K562 treated with DMSO at 1 percent for 12 hours (cell line): ENCODE measurements around the gene GKAP1. TPM values are rescaled to one million over a fixed set of nuclear protein-coding genes. Genes with fewer than 3 reads are reported as not detected.

Experiments used
- total RNA-seq: library from RNA; unstranded; fragments of 300-600 nt; gene quantifications from 2 replicates; pipeline ENCODE4 v1.2.3, GENCODE V29; 2022; ENCODE audit not compliant: insufficient read depth

GKAP1 gene
- total RNA-seq: 6.0 and 9.4 TPM in 2 replicates

DNA sequence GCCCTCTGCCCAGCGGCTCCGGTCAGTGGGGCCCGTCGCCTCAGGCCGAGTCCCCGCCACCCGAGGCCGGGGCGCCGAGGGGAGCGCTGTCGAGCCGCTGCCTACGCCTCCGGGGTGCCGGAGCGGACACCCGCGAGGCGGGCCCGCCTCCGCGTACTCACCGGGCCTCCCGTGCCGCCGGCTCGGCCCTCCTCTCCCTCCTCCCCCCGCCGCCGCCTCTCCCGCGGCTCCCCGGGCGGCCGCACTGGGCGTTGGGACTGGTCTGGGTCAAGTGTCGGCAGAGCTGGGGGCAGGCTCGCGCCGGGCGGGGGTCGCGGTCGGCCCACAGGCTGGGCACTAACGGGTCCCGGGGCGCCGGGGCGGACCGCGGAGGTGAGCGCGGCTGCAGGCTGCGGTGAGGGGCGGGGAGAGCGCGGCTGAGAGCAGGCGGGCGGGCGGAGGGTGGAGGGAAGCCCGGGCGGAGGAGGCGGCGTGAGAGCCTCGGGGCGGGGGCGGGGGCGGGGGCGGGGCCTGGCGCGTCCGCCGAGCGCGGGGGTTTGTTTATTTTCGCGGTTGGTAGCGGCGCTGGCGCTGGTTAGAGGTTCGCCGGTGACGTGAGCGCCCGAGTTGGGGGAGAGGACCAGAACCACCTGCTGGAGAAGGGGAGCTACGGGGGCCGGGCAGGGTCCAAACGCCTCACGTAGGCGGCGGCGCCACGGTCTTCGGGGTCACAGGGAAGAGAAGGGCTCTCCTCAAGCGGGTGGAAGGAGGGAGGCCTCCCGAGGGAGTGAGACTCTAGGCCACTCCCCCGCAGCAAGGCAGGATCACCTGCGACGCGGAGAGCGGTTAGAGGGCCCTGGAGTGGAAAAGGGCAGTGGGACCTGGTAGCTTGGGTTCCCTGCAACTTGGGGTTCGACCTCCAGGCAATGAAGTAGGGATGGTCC, at the start of gene GKAP1:
GKAP1 (minus strand) TSS at position 414 of the 923 bp plus-strand sequence. CDS start 11,252 bp downstream, outside the sequence.

DNA sequence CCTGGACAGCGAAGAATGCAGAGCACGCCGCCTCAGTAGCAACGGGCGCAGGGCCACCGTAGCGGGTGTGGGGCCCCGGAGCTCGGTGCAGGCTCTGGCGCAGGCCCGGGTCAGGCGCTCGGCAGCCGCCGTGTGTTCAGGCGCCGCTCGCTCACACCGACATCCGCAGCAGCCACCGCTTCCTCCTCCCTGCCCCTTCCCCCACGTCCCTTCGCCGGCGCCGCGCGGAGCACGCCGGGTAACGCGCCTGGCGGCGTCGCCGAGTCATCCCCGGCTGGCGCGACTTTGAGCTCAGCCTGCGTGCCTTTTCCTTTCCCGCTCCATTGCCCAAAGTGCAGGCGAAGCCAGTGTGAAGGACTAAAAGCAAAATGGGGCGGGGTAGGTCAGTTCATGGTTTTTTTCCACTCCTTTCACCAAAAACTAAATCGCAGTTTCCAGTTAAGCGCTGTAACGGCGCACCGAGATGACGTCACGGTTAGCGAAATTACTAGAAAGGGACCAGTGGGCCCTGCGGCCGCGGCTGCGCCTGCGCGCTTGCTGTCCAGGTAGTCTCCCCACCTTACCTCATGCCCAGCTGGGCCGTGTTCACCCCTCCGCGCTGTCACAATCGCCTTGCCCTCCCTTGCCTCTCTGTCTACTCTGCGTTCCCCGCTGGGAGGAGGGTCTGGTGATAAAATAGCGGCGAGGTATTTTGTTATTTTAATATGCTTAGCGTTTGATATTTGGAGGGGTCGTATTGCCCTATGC, 109.6 kb downstream of the GKAP1 start, which contains the start of gene UBQLN1:
UBQLN1 (minus strand) TSS at position 191 of the 747 bp plus-strand sequence. CDS start 279 bp downstream, outside the sequence.

Other genes starting within 250 kb of the GKAP1 start
- gene IDNK, start 194.6 kb downstream of the GKAP1 start, total RNA-seq: not detected in 2 replicates
- gene UBQLN1, start 109.8 kb downstream of the GKAP1 start, total RNA-seq: 14.6 and 49.5 TPM in 2 replicates
- 0.23 and 1.3 TPM in 2 replicates for gene KIF27, start 103.7 kb upstream of the GKAP1 start, total RNA-seq
- gene HNRNPK, start 162.4 kb upstream of the GKAP1 start, total RNA-seq: 192 and 391 TPM in 2 replicates
- 3.7 and 11.3 TPM in 2 replicates for gene RMI1, start 163.0 kb upstream of the GKAP1 start, total RNA-seq